Measurements from ENCODE around the gene PHTF2.

- TF ChIP-seq POLR2A (IDR thresholded peaks at IDR 0.05; ENCODE audit: extremely low read depth, insufficient read length), result no peak
- TF ChIP-seq, protein P1, sequence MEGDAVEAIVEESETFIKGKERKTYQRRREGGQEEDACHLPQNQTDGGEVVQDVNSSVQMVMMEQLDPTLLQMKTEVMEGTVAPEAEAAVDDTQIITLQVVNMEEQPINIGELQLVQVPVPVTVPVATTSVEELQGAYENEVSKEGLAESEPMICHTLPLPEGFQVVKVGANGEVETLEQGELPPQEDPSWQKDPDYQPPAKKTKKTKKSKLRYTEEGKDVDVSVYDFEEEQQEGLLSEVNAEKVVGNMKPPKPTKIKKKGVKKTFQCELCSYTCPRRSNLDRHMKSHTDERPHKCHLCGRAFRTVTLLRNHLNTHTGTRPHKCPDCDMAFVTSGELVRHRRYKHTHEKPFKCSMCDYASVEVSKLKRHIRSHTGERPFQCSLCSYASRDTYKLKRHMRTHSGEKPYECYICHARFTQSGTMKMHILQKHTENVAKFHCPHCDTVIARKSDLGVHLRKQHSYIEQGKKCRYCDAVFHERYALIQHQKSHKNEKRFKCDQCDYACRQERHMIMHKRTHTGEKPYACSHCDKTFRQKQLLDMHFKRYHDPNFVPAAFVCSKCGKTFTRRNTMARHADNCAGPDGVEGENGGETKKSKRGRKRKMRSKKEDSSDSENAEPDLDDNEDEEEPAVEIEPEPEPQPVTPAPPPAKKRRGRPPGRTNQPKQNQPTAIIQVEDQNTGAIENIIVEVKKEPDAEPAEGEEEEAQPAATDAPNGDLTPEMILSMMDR (IDR thresholded peaks at IDR 0.05; ENCODE audit: low read depth, low read length), result no peak
- TF ChIP-seq MYC (IDR thresholded peaks at IDR 0.05; ENCODE audit: low read depth, low read length), result no peak
- no peak for TF ChIP-seq MAX (IDR thresholded peaks at IDR 0.05; ENCODE audit: low read depth, low read length)
Measured at GRCh38 chr7:77985974-77986339, 187.4 kb downstream of the PHTF2 start.

Data from NB4 (cell line).